Ovary (tissue), 9 donors: ENCODE measurements around the gene SLC24A4. TPM values are rescaled to one million over a fixed set of nuclear protein-coding genes. Genes with fewer than 3 reads are reported as not detected.
"Not testable (repeated sequence)": the region's sequence is repeated elsewhere in the genome, so short reads cannot be mapped to it uniquely, and the experiment has no call there.

Experiments
- DNase-seq, 5 donors: peaks; one replicate each; pipeline ENCODE4 v3.0.0-alpha.2; 2019 to 2020
- H3K27ac ChIP-seq, 2 donors: fragments of 200-600 bp; one replicate each; pipeline versions ENCODE4 v1.5.1 to v1.8.0; 2019 to 2022
- H3K27me3 ChIP-seq: fragments of 200-600 bp; one replicate; pipeline ENCODE4 v1.8.0; 2022
- H3K36me3 ChIP-seq: fragments of 200-600 bp; sonication (generic); one replicate; pipeline ENCODE4 v1.5.1; 2019
- H3K4me1 ChIP-seq: one replicate; pipeline ENCODE4 v1.8.1; 2013; ENCODE audit warnings: mild to moderate bottlenecking, moderate library complexity; ENCODE audit not compliant: insufficient read depth
- H3K4me3 ChIP-seq: fragments of 200-600 bp; sonication (generic); one replicate; pipeline ENCODE4 v1.5.1; 2017
- H3K9me3 ChIP-seq, 2 donors: fragments of 200-600 bp in 1 of 2; sonication (generic) in 1 of 2; one replicate each; pipeline versions ENCODE4 v1.5.1 to v1.8.1; 2013 to 2019; ENCODE audit warnings: mild to moderate bottlenecking in 1 of 2, moderate library complexity in 1 of 2
- EP300 ChIP-seq: sonication (generic); formaldehyde crosslinking; IDR thresholded peaks from one replicate; pipeline ENCODE4 v1.6.1; 2017; ENCODE audit warnings: antibody characterized with exemption
- POLR2A ChIP-seq: fragments of 450-650 bp; IDR thresholded peaks from one replicate; pipeline ENCODE4 v1.6.1; 2017; ENCODE audit warnings: antibody characterized with exemption, mild to moderate bottlenecking, moderate library complexity
- WGBS, 3 donors: extraction: QIAGEN DNeasy Blood & Tissue Kit in 1 of 3; methylation state at CpG; one replicate each; pipeline versions ENCODE4 v1.1.5 to v1.1.7; 2013 to 2017; 5-methylcytosine and 5-hydroxymethylcytosine counted together
- intact Hi-C, 4 donors: fragments of 100-400 bp; cut with DNase I; formaldehyde crosslinking; loops; one replicate each; pipeline versions ENCODE4 v1.11.0 to v1.15.1; 2022 to 2023
- polyA plus RNA-seq, 2 donors: library from polyadenylated mRNA; stranded (reverse); fragments of 200-250 nt in 1 of 2; fragments of 350-450 nt in 1 of 2; fragmentation: Illumina TruSeq in 1 of 2; extraction: RNeasy Lipid Tissue Mini Kit (QIAGEN cat#74804) in 1 of 2; gene quantifications; one replicate each; pipeline ENCODE4 v1.2.3, GENCODE V29; 2013 to 2014
- total RNA-seq, 7 donors: library from RNA; depleted of rRNA in 2 of 7; stranded (reverse); fragments of >200 nt in 2 of 7; fragmentation: NEBNext Ultra II Directional in 3 of 7; extraction: Animal tissue kit (Norgen Biotek cat#: 25700) in 3 of 7; gene quantifications; one replicate each; pipeline versions ENCODE4 v1.1.0 to v1.2.4, GENCODE V29; 2016 to 2023
- TF ChIP-seq, protein P1 (sequence below), 3 donors: fragments of 450-650 bp in 2 of 3; fragments of 200-600 bp in 1 of 3; IDR thresholded peaks; one replicate each; pipeline versions ENCODE4 v1.5.1 to v1.8.0; 2016 to 2022; ENCODE audit warnings: antibody characterized with exemption in 3 of 3, mild to moderate bottlenecking in 1 of 3
- donor health status: DM: no; HTN: no; CAD: no; lungs with moderate emphysema.
- donor health status: DM: no; HTN: no; CAD: no.
- donor health status: Bipolar disorder and iron deficiency.
- donor health status: DM: yes; HTN: yes; CAD: no.
- donor health status: DM: no; HTN: no; CAD: no.
- donor health status: DM: yes; HTN: yes; CAD: no.

The SLC24A4 gene
- total and polyA plus RNA-seq, 9 donors, result 0.10 to 0.98 (median 0.24) TPM

DNA sequence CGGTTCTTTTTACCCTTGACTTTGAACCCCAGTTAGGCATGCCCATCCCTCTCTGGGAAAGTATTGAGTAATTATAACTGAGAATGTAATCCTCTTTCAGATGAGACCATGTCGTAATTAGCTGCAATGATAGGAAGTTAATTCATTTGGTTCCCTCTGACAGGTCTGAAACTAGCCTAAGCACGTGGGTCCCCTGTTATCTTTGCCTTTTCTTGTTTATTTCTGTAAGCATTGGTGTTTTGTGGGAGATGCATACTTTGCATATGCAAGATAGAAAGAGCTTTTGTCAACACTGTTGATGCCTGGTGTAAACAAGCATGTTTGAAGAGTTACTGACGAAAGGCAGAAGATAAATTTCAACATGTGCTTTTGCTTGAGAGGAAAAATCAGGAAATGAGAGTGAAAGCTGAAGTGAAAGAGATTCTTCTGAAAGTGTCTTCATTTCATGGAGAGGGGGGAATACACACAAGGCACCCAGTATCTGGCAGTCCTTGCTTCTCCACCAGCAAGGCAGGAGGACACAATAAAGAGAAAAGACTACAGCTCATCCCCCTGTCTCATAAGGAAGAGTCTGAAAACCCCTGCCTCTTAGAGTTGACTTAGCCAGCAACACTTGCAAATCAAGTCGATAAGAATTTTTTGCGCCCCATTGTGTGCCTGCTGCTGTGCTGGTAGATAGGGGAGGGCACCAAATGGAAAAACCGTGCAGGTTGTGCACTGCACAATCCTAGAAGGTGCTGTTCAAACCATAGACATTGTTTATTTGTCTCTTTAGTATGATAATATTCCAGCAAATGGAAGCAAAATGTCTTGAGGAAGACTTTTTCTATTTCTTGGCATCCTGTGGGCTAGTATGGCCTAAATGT, 77.8 kb downstream of the SLC24A4 start:
- Histone ChIP-seq H3K9me3 (no peaks in the 10 kb centered on the region), H3K4me1 (no peaks in the 10 kb centered on the region), H3K27ac (no peak overlapping the region), H3K36me3 (no peaks in the 10 kb centered on the region), H3K4me3 (no peak overlapping the region), H3K27me3 (no peaks in the 10 kb centered on the region)
- WGBS, 3 donors, result 26 to 53% (median 36%) methylated on average over 7 of the region's 7 CpGs
- TF ChIP-seq POLR2A (no peak), EP300 (no peak)
- TF ChIP-seq, protein P1, sequence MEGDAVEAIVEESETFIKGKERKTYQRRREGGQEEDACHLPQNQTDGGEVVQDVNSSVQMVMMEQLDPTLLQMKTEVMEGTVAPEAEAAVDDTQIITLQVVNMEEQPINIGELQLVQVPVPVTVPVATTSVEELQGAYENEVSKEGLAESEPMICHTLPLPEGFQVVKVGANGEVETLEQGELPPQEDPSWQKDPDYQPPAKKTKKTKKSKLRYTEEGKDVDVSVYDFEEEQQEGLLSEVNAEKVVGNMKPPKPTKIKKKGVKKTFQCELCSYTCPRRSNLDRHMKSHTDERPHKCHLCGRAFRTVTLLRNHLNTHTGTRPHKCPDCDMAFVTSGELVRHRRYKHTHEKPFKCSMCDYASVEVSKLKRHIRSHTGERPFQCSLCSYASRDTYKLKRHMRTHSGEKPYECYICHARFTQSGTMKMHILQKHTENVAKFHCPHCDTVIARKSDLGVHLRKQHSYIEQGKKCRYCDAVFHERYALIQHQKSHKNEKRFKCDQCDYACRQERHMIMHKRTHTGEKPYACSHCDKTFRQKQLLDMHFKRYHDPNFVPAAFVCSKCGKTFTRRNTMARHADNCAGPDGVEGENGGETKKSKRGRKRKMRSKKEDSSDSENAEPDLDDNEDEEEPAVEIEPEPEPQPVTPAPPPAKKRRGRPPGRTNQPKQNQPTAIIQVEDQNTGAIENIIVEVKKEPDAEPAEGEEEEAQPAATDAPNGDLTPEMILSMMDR (IDR thresholded peaks at IDR 0.05), result no peak
- intact Hi-C loops, result no loop called here
- DNase-seq, result no peak

DNA sequence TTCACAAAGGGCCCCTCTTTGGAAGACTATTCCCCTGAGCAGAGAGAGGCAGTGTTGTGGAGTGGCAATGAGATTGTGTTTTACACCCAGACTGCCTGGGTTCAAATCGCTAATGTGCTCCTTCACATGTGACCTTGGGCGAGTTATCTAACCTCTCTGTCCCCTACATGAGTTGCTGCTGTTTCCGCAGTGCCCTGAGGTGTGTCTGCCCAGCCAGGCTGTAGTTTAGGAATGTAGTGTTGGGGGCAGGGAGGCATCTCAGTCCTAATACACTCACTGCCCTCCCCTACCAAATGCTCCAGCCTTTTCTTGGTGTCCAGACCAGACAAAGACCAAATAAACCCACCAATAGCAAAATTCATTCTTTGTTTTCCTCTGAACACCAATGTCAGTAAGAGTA, 78.6 kb downstream of the SLC24A4 start:
- Histone ChIP-seq H3K4me1 (no peaks in the 10 kb centered on the region), H3K36me3 (no peaks in the 10 kb centered on the region), H3K27me3 (no peaks in the 10 kb centered on the region), H3K27ac (no peak overlapping the region), H3K4me3 (no peak overlapping the region), H3K9me3 (no peaks in the 10 kb centered on the region)
- DNase-seq, result no peak
- 58 to 81% (median 71%) methylated on average over 3 of the region's 3 CpGs for WGBS, 3 donors
- TF ChIP-seq, protein P1 (IDR thresholded peaks at IDR 0.05), result no peak
- TF ChIP-seq EP300 (no peak), POLR2A (no peak)
- intact Hi-C loops, result no loop called here

DNA sequence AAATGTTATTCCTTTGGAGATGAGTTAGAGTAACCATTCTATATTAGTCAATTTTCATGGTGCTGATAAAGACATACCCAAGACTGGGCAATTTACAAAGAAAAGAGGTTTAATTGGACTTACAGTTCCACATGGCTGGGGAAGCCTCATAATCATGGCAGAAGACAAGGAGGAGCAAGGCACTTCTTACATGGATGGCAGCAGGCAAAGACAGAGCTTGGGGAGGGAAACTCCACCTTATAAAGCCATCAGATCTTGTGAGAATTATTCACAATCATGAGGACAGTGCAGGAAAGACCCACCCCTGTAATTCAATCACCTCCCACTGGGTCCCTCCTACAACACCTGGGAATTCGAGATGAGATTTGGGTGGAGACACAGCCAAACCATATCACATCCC, 79.5 kb downstream of the SLC24A4 start:
- H3K4me1 ChIP-seq, H3K27ac ChIP-seq, DNase-seq, H3K4me3 ChIP-seq, H3K27me3 ChIP-seq, H3K36me3 ChIP-seq, intact Hi-C loops, H3K9me3 ChIP-seq: not testable (repeated sequence)
- 91 to 96% (median 94%) methylated on average over 1 of the region's 1 CpG for WGBS, 3 donors

DNA sequence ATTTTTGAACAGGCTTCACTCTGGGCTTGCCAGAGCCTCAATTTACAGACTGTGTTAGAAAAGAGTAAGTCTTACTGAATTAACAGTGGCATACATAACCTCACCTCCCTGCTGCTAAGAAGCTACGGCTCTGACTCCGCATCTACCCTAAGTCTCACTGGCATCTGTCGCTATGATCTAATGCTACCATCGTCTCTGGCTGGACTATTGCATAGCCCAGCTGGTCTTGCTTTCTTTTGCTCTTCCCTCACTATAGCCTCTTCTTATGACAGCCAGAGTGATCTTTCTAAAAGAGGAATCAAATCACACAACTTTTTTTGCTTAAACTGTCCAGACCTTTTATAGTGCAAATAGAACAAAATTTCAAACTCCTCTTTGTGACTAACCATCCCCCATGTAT, 81.1 kb downstream of the SLC24A4 start:
- H3K9me3 ChIP-seq, result no peaks in the 10 kb centered on the region
- DNase-seq, result no peak
- no peaks in the 10 kb centered on the region for H3K36me3 ChIP-seq
- H3K27ac ChIP-seq, result no peak overlapping the region
- H3K4me1 ChIP-seq, result no peaks in the 10 kb centered on the region
- H3K4me3 ChIP-seq, result no peak overlapping the region
- TF ChIP-seq POLR2A (no peak), EP300 (no peak)
- TF ChIP-seq, protein P1 (IDR thresholded peaks at IDR 0.05), result no peak
- WGBS, 3 donors, result 76 to 90% (median 85%) methylated on average over 4 of the region's 4 CpGs
- intact Hi-C loops, result no loop called here
- H3K27me3 ChIP-seq, result no peaks in the 10 kb centered on the region

DNA sequence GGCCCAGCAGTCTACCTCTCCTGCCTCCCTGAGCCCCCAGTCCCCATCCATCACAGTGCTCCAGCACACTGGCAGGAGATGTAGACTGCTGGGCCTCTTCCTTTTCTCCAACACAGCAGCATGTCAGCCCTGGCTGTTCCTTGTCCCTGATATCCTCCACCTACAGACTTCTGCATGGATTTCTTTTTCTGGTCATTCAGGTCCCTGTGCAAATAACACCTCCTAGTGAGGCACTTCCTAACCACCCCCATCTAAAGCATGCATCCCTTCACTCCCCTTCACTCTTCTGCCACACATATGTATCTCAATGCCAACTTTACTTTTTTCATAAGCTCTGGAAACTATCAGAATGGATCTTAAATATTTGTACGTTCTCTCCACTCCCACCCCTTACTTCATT, 81.5 kb downstream of the SLC24A4 start:
- no peaks in the 10 kb centered on the region for H3K36me3 ChIP-seq
- TF ChIP-seq, protein P1 (IDR thresholded peaks at IDR 0.05), result no peak
- H3K4me3 ChIP-seq, result no peak overlapping the region
- WGBS, 3 donors, result 58 to 65% (median 60%) methylated on average over 1 of the region's 1 CpG
- no peaks in the 10 kb centered on the region for H3K27me3 ChIP-seq
- H3K4me1 ChIP-seq, result no peaks in the 10 kb centered on the region
- no peak overlapping the region for H3K27ac ChIP-seq
- DNase-seq, result no peak
- H3K9me3 ChIP-seq, result no peaks in the 10 kb centered on the region
- intact Hi-C loops, result no loop called here
